Ovary (tissue), 9 donors: ENCODE measurements around the gene TFF3. TPM values are rescaled to one million over a fixed set of nuclear protein-coding genes. Genes with fewer than 3 reads are reported as not detected.

Source experiments
- DNase-seq, 5 donors: peaks; one replicate each; pipeline ENCODE4 v3.0.0-alpha.2; 2019 to 2020
- H3K27ac ChIP-seq, 2 donors: fragments of 200-600 bp; one replicate each; pipeline versions ENCODE4 v1.5.1 to v1.8.0; 2019 to 2022
- H3K27me3 ChIP-seq: fragments of 200-600 bp; one replicate; pipeline ENCODE4 v1.8.0; 2022
- H3K36me3 ChIP-seq: fragments of 200-600 bp; sonication (generic); one replicate; pipeline ENCODE4 v1.5.1; 2019
- H3K4me1 ChIP-seq: one replicate; pipeline ENCODE4 v1.8.1; 2013; ENCODE audit warnings: mild to moderate bottlenecking, moderate library complexity; ENCODE audit not compliant: insufficient read depth
- H3K4me3 ChIP-seq: fragments of 200-600 bp; sonication (generic); one replicate; pipeline ENCODE4 v1.5.1; 2017
- H3K9me3 ChIP-seq, 2 donors: fragments of 200-600 bp in 1 of 2; sonication (generic) in 1 of 2; one replicate each; pipeline versions ENCODE4 v1.5.1 to v1.8.1; 2013 to 2019; ENCODE audit warnings: mild to moderate bottlenecking in 1 of 2, moderate library complexity in 1 of 2
- CTCF ChIP-seq, 3 donors: fragments of 450-650 bp in 2 of 3; fragments of 200-600 bp in 1 of 3; IDR thresholded peaks; one replicate each; pipeline versions ENCODE4 v1.5.1 to v1.8.0; 2016 to 2022; ENCODE audit warnings: antibody characterized with exemption in 3 of 3, mild to moderate bottlenecking in 1 of 3
- EP300 ChIP-seq: sonication (generic); formaldehyde crosslinking; IDR thresholded peaks from one replicate; pipeline ENCODE4 v1.6.1; 2017; ENCODE audit warnings: antibody characterized with exemption
- POLR2A ChIP-seq: fragments of 450-650 bp; IDR thresholded peaks from one replicate; pipeline ENCODE4 v1.6.1; 2017; ENCODE audit warnings: antibody characterized with exemption, mild to moderate bottlenecking, moderate library complexity
- WGBS, 3 donors: extraction: QIAGEN DNeasy Blood & Tissue Kit in 1 of 3; methylation state at CpG; one replicate each; pipeline versions ENCODE4 v1.1.5 to v1.1.7; 2013 to 2017; 5-methylcytosine and 5-hydroxymethylcytosine counted together
- intact Hi-C, 4 donors: fragments of 100-400 bp; cut with DNase I; formaldehyde crosslinking; loops; one replicate each; pipeline versions ENCODE4 v1.11.0 to v1.15.1; 2022 to 2023
- polyA plus RNA-seq, 2 donors: library from polyadenylated mRNA; stranded (reverse); fragments of 200-250 nt in 1 of 2; fragments of 350-450 nt in 1 of 2; fragmentation: Illumina TruSeq in 1 of 2; extraction: RNeasy Lipid Tissue Mini Kit (QIAGEN cat#74804) in 1 of 2; gene quantifications; one replicate each; pipeline ENCODE4 v1.2.3, GENCODE V29; 2013 to 2014
- total RNA-seq, 7 donors: library from RNA; depleted of rRNA in 2 of 7; stranded (reverse); fragments of >200 nt in 2 of 7; fragmentation: NEBNext Ultra II Directional in 3 of 7; extraction: Animal tissue kit (Norgen Biotek cat#: 25700) in 3 of 7; gene quantifications; one replicate each; pipeline versions ENCODE4 v1.1.0 to v1.2.4, GENCODE V29; 2016 to 2023
- donor health status: DM: no; HTN: no; CAD: no; lungs with moderate emphysema.
- donor health status: DM: no; HTN: no; CAD: no.
- donor health status: Bipolar disorder and iron deficiency.
- donor health status: DM: yes; HTN: yes; CAD: no.
- donor health status: DM: no; HTN: no; CAD: no.
- donor health status: DM: yes; HTN: yes; CAD: no.

Gene TFF3
- total and polyA plus RNA-seq, 9 donors = 1.3 to 131 (median 11.0) TPM; not detected in 1

GRCh38 chr21:42263591-42264131 is 51.5 kb downstream of the TFF3 start:
- Histone ChIP-seq H3K4me3 (no peak overlapping the region), H3K27me3 (no peaks in the 10 kb centered on the region), H3K9me3 (no peaks in the 10 kb centered on the region), H3K27ac (no peak overlapping the region), H3K36me3 (no peaks in the 10 kb centered on the region), H3K4me1 (no peaks in the 10 kb centered on the region)
- WGBS, 3 donors = 67 to 75% (median 72%) methylated on average over 18 of the region's 18 CpGs
- TF ChIP-seq POLR2A = no peak
- TF ChIP-seq CTCF (IDR thresholded peaks at IDR 0.05) = no peak
- no peak for TF ChIP-seq EP300
- DNase-seq = peak in 1 of 5 donors; percentile 23
- intact Hi-C loops = loop anchor here in 3 of 4 donors (5.0 to 10.0 kb wide), 2 partner anchors 116 to 119 kb away; no protein-coding TSS in a partner anchor

DNA sequence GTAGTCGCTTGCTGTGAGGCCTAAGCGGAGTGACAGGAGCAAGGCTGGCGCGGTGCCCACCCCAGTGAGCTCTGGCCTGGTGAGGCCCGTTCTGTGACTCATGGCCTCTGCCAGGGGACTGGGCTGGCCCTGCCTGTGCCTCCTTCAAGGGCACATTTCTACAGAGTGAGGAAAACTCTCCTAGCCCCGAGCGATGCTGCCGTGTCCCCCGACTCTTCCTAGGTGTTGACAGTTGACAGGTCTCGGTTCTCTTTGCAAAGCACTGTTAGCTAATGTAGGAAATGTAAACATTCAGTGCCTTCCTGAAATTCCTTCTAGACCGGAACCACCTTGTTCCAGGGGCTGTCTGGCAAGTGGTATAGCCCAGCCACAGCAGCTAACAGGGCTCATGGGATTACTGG is 52.4 kb downstream of the TFF3 start:
- DNase-seq = peak in 4 of 5 donors; percentile 31 to 57 (median 41)
- WGBS, 3 donors = 73 to 84% (median 80%) methylated on average over 11 of the region's 11 CpGs
- TF ChIP-seq CTCF (IDR thresholded peaks at IDR 0.05) (no peak), POLR2A (no peak), EP300 (no peak)
- Histone ChIP-seq H3K27ac (no peak overlapping the region), H3K4me3 (no peak overlapping the region), H3K36me3 (no peaks in the 10 kb centered on the region), H3K27me3 (no peaks in the 10 kb centered on the region), H3K4me1 (no peaks in the 10 kb centered on the region), H3K9me3 (no peaks in the 10 kb centered on the region)
- intact Hi-C loops = loop anchor here in 3 of 4 donors (5.0 to 10.0 kb wide), 2 partner anchors 116 to 118 kb away; no protein-coding TSS in a partner anchor

DNA sequence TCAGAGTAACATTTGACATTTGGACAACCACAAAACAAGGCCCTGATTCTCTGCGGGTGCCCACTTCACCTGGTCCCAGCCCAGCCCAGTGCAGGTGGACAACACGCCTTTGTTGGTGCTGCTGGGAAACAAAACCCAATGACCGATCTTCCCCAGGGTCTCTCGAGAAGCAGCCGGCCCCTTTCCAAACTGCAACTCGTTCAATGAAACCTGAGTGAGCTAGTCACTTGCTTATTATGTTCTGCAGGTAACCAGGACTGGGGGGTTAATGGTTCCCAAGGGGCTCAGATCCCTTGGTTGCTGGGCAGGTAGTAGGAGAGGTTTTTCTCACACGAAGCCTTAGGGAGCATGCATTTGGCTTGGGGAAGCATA is 53.4 kb downstream of the TFF3 start:
- no peak for DNase-seq
- Histone ChIP-seq H3K27ac (no peak overlapping the region), H3K4me3 (no peak overlapping the region), H3K9me3 (no peaks in the 10 kb centered on the region), H3K27me3 (no peaks in the 10 kb centered on the region), H3K36me3 (no peaks in the 10 kb centered on the region), H3K4me1 (peaks cover 3% of the 10 kb centered on the region)
- no peak for TF ChIP-seq POLR2A
- TF ChIP-seq EP300 = no peak
- no peak for TF ChIP-seq CTCF (IDR thresholded peaks at IDR 0.05)
- WGBS, 3 donors = 82 to 85% (median 82%) methylated on average over 7 of the region's 7 CpGs
- intact Hi-C loops = loop anchor here in 3 of 4 donors (5.0 to 10.0 kb wide), 2 partner anchors 115 to 117 kb away; no protein-coding TSS in a partner anchor

Other genes starting within 250 kb of the TFF3 start
- gene UMODL1, start 244.1 kb downstream of the TFF3 start, total RNA-seq = 1 to 10 TPM in 1 of 7 donors, under 1 TPM in 2, not detected in 4; 0.22 to 2.2 (median 0.26) TPM
- gene UMODL1, start 244.1 kb downstream of the TFF3 start, polyA plus RNA-seq = under 1 TPM in 1 of 2 donors, not detected in 1; 0.01 TPM
- gene ABCG1, start 96.3 kb downstream of the TFF3 start, total RNA-seq = 10 to 100 TPM in 1 of 7 donors, 1 to 10 TPM in 6; 4.3 to 14.9 (median 5.8) TPM
- 1 to 10 TPM; 5.8 to 8.2 TPM for gene ABCG1, start 96.3 kb downstream of the TFF3 start, polyA plus RNA-seq
- gene TFF2, start 35.6 kb upstream of the TFF3 start, total RNA-seq = 1 to 10 TPM in 1 of 7 donors, under 1 TPM in 1, not detected in 5; 0.31 to 3.7 TPM
- gene TFF2, start 35.6 kb upstream of the TFF3 start, polyA plus RNA-seq = not detected
- gene TFF1, start 51.1 kb upstream of the TFF3 start, total RNA-seq = 1 to 10 TPM in 1 of 7 donors, not detected in 6; 1.4 TPM
- not detected for gene TFF1, start 51.1 kb upstream of the TFF3 start, polyA plus RNA-seq
- gene TMPRSS3, start 80.6 kb upstream of the TFF3 start, total RNA-seq = 10 to 100 TPM in 1 of 7 donors, 1 to 10 TPM in 4, not detected in 2; 1.3 to 28.6 (median 3.4) TPM
- under 1 TPM; 0.07 to 0.12 TPM for gene TMPRSS3, start 80.6 kb upstream of the TFF3 start, polyA plus RNA-seq
- under 1 TPM in 5 of 7 donors, not detected in 2; 0.15 to 0.54 (median 0.24) TPM for gene UBASH3A, start 88.5 kb upstream of the TFF3 start, total RNA-seq
- under 1 TPM; 0.19 to 0.85 TPM for gene UBASH3A, start 88.5 kb upstream of the TFF3 start, polyA plus RNA-seq
- gene RSPH1, start 180.8 kb upstream of the TFF3 start, total RNA-seq = 10 to 100 TPM in 1 of 7 donors, 1 to 10 TPM in 5, under 1 TPM in 1; 0.76 to 37.5 (median 2.6) TPM
- 1 to 10 TPM; 1.1 to 2.5 TPM for gene RSPH1, start 180.8 kb upstream of the TFF3 start, polyA plus RNA-seq
- gene SLC37A1, start 198.4 kb upstream of the TFF3 start, total RNA-seq = 1 to 10 TPM; 5.6 to 10.0 (median 8.0) TPM
- gene SLC37A1, start 198.4 kb upstream of the TFF3 start, polyA plus RNA-seq = 1 to 10 TPM; 5.1 to 6.0 TPM